GM19043 (cell line): Measurements from ENCODE around the gene NBDY.

ENCODE experiments used
- ATAC-seq: cut with Tn5 transposase; IDR thresholded peaks from one replicate; pipeline ENCODE4 v1.9.1; 2021; ENCODE audit warnings: low read depth; ENCODE audit not compliant: unreplicated experiment

NBDY gene

GRCh38 chrX:56784666-56785065 is 55.6 kb downstream of the NBDY start:
- ATAC-seq = no peak

GRCh38 chrX:56785442-56785841 is 56.4 kb downstream of the NBDY start:
- no peak for ATAC-seq

GRCh38 chrX:56786889-56787733 is 58.1 kb downstream of the NBDY start:
- ATAC-seq = no peak

GRCh38 chrX:56787734-56788152 is 58.7 kb downstream of the NBDY start:
- no peak for ATAC-seq

- no peak for ATAC-seq
Measured at GRCh38 chrX:56788229-56788628, 59.2 kb downstream of the NBDY start.

GRCh38 chrX:56788717-56789122 is 59.7 kb downstream of the NBDY start:
- ATAC-seq = no peak

- no peak for ATAC-seq
Measured at GRCh38 chrX:56789518-56790070, 60.6 kb downstream of the NBDY start.

GRCh38 chrX:56790778-56791177 is 61.7 kb downstream of the NBDY start:
- ATAC-seq = no peak

- ATAC-seq = no peak
Measured at GRCh38 chrX:56791456-56791855, 62.4 kb downstream of the NBDY start.

- ATAC-seq = no peak
Measured at GRCh38 chrX:56792270-56793111, 63.4 kb downstream of the NBDY start.

GRCh38 chrX:56793112-56793430 is 64.0 kb downstream of the NBDY start:
- no peak for ATAC-seq

GRCh38 chrX:56793521-56794320 is 64.7 kb downstream of the NBDY start:
- no peak for ATAC-seq

GRCh38 chrX:56794404-56795230 is 65.6 kb downstream of the NBDY start:
- no peak for ATAC-seq

GRCh38 chrX:56795309-56795868 is 66.3 kb downstream of the NBDY start:
- ATAC-seq = no peak

- ATAC-seq = no peak
Measured at GRCh38 chrX:56796641-56797395, 67.8 kb downstream of the NBDY start.

GRCh38 chrX:56797574-56798338 is 68.7 kb downstream of the NBDY start:
- ATAC-seq = no peak

- no peak for ATAC-seq
Measured at GRCh38 chrX:56798339-56798711, 69.3 kb downstream of the NBDY start.
